Measurements from ENCODE around the gene GPC6. TPM values are rescaled to one million over a fixed set of nuclear protein-coding genes. Genes with fewer than 3 reads are reported as not detected.

Gene GPC6
- polyA plus RNA-seq, 2 of the 4 experiments (the other 2 are of a cell fraction), result 8.0 to 14.4 TPM

DNA sequence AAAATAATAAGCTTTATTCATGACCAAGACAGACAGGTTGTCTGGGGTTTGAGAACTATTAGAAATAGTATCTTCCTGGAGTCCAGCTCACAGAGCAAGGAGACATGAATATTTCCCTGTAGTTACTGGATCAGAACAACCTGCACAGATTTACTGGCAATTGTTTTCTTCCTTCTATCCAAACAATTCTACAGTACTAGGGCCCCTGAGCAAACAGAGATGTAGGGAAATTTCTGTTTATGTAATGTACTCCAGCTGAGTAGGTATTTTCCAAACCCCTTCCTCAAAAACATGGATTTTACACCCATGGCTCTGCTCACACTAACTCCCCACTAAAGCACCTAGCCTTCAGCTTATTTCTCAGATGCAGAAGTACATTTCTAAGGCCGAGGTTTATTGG, 557.6 kb downstream of the GPC6 start:
- 22% methylated on average over 1 of the region's 1 CpG for WGBS (ENCODE audit: missing lambda C conversion rate)
- POLR2A ChIA-PET, result no interaction called here
- Histone ChIP-seq H3K27ac (no peak overlapping the region), H3K9me3 (no peaks in the 10 kb centered on the region), H3K4me2 (no peak overlapping the region), H3K4me1 (no peaks in the 10 kb centered on the region), H3K4me3 (no peak overlapping the region)
- FAIRE-seq (no peak), ATAC-seq (no peak), DNase-seq (ENCODE audit: low read depth in 1 of 2, low spot score in 1 of 2) (no peak)
- CTCF ChIA-PET, result no interaction called here
- TF ChIP-seq, protein P1, sequence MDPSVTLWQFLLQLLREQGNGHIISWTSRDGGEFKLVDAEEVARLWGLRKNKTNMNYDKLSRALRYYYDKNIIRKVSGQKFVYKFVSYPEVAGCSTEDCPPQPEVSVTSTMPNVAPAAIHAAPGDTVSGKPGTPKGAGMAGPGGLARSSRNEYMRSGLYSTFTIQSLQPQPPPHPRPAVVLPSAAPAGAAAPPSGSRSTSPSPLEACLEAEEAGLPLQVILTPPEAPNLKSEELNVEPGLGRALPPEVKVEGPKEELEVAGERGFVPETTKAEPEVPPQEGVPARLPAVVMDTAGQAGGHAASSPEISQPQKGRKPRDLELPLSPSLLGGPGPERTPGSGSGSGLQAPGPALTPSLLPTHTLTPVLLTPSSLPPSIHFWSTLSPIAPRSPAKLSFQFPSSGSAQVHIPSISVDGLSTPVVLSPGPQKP (IDR thresholded peaks at IDR 0.05; ENCODE audit: low read depth, low read length), result no peak
- TF ChIP-seq, protein P2, sequence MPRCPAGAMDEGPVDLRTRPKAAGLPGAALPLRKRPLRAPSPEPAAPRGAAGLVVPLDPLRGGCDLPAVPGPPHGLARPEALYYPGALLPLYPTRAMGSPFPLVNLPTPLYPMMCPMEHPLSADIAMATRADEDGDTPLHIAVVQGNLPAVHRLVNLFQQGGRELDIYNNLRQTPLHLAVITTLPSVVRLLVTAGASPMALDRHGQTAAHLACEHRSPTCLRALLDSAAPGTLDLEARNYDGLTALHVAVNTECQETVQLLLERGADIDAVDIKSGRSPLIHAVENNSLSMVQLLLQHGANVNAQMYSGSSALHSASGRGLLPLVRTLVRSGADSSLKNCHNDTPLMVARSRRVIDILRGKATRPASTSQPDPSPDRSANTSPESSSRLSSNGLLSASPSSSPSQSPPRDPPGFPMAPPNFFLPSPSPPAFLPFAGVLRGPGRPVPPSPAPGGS (IDR thresholded peaks at IDR 0.05), result no peak
- TF ChIP-seq FOXS1 (CRISPR knock-in tag; IDR thresholded peaks at IDR 0.05) (no peak), GATA3 (IDR thresholded peaks at IDR 0.05; ENCODE audit: borderline replicate concordance) (no peak), FOSL2 (IDR thresholded peaks at IDR 0.05) (no peak), FOSL2 (CRISPR knock-in tag; IDR thresholded peaks at IDR 0.05) (no peak), EP300 (IDR thresholded peaks at IDR 0.05) (no peak), CBX2 (IDR thresholded peaks at IDR 0.05; ENCODE audit: borderline replicate concordance, low read depth) (no peak), ZNF302 (CRISPR knock-in tag; IDR thresholded peaks at IDR 0.05) (no peak), HEYL (CRISPR knock-in tag; IDR thresholded peaks at IDR 0.05) (no peak), BHLHE40 (IDR thresholded peaks at IDR 0.05; ENCODE audit: low read depth, low read length) (no peak), POLR2AphosphoS2 (conservative IDR thresholded peaks at IDR 0.05; ENCODE audit: low read length) (no peak), SREBF2 (IDR thresholded peaks at IDR 0.05) (no peak), HOXB13 (CRISPR knock-in tag; IDR thresholded peaks at IDR 0.05; ENCODE audit: low read depth) (no peak)
- TF ChIP-seq, protein P3, sequence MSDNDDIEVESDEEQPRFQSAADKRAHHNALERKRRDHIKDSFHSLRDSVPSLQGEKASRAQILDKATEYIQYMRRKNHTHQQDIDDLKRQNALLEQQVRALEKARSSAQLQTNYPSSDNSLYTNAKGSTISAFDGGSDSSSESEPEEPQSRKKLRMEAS (IDR thresholded peaks at IDR 0.05), result no peak
- TF ChIP-seq, protein P4, sequence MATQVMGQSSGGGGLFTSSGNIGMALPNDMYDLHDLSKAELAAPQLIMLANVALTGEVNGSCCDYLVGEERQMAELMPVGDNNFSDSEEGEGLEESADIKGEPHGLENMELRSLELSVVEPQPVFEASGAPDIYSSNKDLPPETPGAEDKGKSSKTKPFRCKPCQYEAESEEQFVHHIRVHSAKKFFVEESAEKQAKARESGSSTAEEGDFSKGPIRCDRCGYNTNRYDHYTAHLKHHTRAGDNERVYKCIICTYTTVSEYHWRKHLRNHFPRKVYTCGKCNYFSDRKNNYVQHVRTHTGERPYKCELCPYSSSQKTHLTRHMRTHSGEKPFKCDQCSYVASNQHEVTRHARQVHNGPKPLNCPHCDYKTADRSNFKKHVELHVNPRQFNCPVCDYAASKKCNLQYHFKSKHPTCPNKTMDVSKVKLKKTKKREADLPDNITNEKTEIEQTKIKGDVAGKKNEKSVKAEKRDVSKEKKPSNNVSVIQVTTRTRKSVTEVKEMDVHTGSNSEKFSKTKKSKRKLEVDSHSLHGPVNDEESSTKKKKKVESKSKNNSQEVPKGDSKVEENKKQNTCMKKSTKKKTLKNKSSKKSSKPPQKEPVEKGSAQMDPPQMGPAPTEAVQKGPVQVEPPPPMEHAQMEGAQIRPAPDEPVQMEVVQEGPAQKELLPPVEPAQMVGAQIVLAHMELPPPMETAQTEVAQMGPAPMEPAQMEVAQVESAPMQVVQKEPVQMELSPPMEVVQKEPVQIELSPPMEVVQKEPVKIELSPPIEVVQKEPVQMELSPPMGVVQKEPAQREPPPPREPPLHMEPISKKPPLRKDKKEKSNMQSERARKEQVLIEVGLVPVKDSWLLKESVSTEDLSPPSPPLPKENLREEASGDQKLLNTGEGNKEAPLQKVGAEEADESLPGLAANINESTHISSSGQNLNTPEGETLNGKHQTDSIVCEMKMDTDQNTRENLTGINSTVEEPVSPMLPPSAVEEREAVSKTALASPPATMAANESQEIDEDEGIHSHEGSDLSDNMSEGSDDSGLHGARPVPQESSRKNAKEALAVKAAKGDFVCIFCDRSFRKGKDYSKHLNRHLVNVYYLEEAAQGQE (IDR thresholded peaks at IDR 0.05), result no peak
- TF ChIP-seq, protein P5, sequence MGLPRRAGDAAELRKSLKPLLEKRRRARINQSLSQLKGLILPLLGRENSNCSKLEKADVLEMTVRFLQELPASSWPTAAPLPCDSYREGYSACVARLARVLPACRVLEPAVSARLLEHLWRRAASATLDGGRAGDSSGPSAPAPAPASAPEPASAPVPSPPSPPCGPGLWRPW (IDR thresholded peaks at IDR 0.05), result no peak
- TF ChIP-seq, protein P6, sequence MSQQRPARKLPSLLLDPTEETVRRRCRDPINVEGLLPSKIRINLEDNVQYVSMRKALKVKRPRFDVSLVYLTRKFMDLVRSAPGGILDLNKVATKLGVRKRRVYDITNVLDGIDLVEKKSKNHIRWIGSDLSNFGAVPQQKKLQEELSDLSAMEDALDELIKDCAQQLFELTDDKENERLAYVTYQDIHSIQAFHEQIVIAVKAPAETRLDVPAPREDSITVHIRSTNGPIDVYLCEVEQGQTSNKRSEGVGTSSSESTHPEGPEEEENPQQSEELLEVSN (IDR thresholded peaks at IDR 0.05; ENCODE audit: borderline replicate concordance, low read depth), result no peak
- TF ChIP-seq, protein P7, sequence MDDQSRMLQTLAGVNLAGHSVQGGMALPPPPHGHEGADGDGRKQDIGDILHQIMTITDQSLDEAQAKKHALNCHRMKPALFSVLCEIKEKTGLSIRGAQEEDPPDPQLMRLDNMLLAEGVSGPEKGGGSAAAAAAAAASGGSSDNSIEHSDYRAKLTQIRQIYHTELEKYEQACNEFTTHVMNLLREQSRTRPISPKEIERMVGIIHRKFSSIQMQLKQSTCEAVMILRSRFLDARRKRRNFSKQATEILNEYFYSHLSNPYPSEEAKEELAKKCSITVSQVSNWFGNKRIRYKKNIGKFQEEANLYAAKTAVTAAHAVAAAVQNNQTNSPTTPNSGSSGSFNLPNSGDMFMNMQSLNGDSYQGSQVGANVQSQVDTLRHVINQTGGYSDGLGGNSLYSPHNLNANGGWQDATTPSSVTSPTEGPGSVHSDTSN (IDR thresholded peaks at IDR 0.05), result no peak

Measured in A549 (cell line).